Ishikawa (cell line): ENCODE results near the gene AKNAD1.

ENCODE experiments used
- CEBPB ChIP-seq: IDR thresholded peaks from 2 replicates; pipeline ENCODE4 v1.6.1; 2012
- CREB1 ChIP-seq: IDR thresholded peaks from 2 replicates; pipeline ENCODE4 v1.6.1; 2012; ENCODE audit warnings: low read depth
- EGR1 ChIP-seq: IDR thresholded peaks from 2 replicates; pipeline ENCODE4 v1.6.1; 2012
- EP300 ChIP-seq: IDR thresholded peaks from 2 replicates; pipeline ENCODE4 v1.6.1; 2012; ENCODE audit warnings: borderline replicate concordance
- FOXM1 ChIP-seq: IDR thresholded peaks from 2 replicates; pipeline ENCODE4 v1.6.1; 2012; ENCODE audit warnings: low read depth, borderline replicate concordance
- MAX ChIP-seq: IDR thresholded peaks from 2 replicates; pipeline ENCODE4 v1.6.1; 2012
- NFIC ChIP-seq: IDR thresholded peaks from 2 replicates; pipeline ENCODE4 v1.6.1; 2012
- RAD21 ChIP-seq: IDR thresholded peaks from 2 replicates; pipeline ENCODE4 v1.6.1; 2012; ENCODE audit warnings: low read depth
- TAF1 ChIP-seq: IDR thresholded peaks from 2 replicates; pipeline ENCODE4 v1.6.1; 2012; ENCODE audit warnings: low read depth, mild to moderate bottlenecking
- TCF12 ChIP-seq: IDR thresholded peaks from 2 replicates; pipeline ENCODE4 v1.6.1; 2012; ENCODE audit warnings: low read depth
- TEAD4 ChIP-seq: IDR thresholded peaks from 2 replicates; pipeline ENCODE4 v1.6.1; 2012
- YY1 ChIP-seq: IDR thresholded peaks from 2 replicates; pipeline ENCODE4 v1.6.1; 2012; ENCODE audit warnings: low read depth
- ZBTB7A ChIP-seq: IDR thresholded peaks from 2 replicates; pipeline ENCODE4 v1.6.1; 2012; ENCODE audit warnings: low read depth
- TF ChIP-seq, protein P1 (sequence below): IDR thresholded peaks from 2 replicates; pipeline ENCODE4 v1.6.1; 2012; ENCODE audit warnings: low read depth, mild to moderate bottlenecking
- TF ChIP-seq, protein P2 (sequence below): IDR thresholded peaks from 2 replicates; pipeline ENCODE4 v1.6.1; 2012

Gene AKNAD1

DNA sequence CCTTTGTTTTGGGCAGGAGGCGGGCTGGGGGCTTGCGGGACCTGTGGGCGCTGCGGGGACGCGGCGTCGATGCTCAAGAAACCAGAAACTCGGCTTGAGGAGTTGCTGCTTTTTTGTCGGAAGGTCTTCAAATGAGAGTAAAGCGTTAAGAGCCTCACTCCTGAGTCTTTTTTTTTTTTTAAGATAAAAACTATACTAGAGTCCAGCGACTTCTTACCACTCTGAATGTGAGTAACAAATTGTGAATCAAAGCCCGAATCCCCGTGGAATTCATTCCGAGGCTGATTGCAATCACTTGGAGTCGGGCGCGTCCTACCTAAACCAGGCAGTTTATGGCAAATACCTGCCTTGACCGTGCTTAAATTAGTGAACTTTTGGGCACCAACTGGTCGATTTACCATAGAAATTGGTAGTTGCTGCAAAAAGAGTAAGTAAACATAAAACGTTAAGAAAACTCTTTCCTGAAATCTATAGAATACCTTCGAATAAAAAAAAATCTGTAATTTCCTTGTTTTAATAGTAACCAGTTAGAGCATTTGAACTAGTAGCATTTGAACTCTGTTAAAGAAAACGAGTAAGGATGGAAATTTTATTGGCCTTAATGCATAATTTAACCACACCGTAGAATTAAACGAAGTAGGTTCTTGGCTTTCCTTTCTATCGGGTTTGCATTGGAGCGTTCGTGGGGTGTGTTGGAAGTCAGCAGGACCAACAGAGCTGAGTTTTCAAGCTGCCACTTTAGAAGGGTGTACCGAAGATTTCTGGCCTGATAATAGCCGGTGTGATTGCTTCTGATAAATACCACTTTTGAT, 20.7 kb upstream of the AKNAD1 start:
- no peak for TF ChIP-seq ZBTB7A
- TF ChIP-seq TEAD4 = 0 out of 2 replicates have a peak, but pooled peaks have one; percentile 11

DNA sequence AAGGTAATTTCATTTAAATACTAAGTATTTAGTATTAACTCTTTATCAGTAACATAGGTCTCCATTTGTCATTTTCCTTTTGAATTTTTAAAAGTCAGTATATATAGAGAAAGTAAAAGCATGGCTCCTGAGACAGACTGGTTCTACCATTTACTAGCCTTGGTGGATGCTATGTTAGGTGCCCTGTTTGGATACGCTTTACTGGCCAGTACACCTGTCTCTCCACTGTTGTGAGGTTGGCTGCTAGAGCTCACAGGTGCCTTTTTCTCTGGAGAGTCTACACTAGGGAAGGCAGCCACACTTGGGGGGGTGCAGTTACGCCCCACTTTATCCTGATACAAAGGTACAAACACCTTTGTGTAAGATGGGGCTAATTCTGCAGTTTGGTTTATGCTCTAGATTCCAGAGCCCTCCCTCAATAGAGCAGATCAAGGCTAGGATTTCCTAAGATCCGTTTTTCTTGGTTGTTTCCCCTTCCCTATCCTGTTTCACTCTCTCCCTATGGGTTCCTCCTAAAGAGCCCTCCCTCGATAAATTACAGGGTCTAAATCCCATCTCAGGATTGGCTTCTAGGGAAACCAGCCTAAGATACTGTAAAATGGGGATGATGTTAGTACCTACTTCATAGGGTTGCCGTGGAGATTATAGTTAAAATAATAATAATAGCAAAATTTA, 14.3 kb upstream of the AKNAD1 start:
- TF ChIP-seq YY1 (no peak), TAF1 (no peak), TCF12 (no peak), NFIC (no peak)
- TF ChIP-seq, protein P1, sequence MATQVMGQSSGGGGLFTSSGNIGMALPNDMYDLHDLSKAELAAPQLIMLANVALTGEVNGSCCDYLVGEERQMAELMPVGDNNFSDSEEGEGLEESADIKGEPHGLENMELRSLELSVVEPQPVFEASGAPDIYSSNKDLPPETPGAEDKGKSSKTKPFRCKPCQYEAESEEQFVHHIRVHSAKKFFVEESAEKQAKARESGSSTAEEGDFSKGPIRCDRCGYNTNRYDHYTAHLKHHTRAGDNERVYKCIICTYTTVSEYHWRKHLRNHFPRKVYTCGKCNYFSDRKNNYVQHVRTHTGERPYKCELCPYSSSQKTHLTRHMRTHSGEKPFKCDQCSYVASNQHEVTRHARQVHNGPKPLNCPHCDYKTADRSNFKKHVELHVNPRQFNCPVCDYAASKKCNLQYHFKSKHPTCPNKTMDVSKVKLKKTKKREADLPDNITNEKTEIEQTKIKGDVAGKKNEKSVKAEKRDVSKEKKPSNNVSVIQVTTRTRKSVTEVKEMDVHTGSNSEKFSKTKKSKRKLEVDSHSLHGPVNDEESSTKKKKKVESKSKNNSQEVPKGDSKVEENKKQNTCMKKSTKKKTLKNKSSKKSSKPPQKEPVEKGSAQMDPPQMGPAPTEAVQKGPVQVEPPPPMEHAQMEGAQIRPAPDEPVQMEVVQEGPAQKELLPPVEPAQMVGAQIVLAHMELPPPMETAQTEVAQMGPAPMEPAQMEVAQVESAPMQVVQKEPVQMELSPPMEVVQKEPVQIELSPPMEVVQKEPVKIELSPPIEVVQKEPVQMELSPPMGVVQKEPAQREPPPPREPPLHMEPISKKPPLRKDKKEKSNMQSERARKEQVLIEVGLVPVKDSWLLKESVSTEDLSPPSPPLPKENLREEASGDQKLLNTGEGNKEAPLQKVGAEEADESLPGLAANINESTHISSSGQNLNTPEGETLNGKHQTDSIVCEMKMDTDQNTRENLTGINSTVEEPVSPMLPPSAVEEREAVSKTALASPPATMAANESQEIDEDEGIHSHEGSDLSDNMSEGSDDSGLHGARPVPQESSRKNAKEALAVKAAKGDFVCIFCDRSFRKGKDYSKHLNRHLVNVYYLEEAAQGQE = no peak
- TF ChIP-seq, protein P2, sequence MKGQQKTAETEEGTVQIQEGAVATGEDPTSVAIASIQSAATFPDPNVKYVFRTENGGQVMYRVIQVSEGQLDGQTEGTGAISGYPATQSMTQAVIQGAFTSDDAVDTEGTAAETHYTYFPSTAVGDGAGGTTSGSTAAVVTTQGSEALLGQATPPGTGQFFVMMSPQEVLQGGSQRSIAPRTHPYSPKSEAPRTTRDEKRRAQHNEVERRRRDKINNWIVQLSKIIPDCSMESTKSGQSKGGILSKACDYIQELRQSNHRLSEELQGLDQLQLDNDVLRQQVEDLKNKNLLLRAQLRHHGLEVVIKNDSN = no peak

GRCh38 chr1:108865316-108865910, 8.5 kb upstream of the AKNAD1 start:
- TF ChIP-seq NFIC (peak; percentile 71), TAF1 (no peak), CEBPB (no peak), TEAD4 (peak; percentile 95), EGR1 (no peak), YY1 (peak; percentile 67), CREB1 (no peak), TCF12 (peak; percentile 86), FOXM1 (peak; percentile 56; the same call in 1 of the 2 replicates), MAX (peak; percentile 46; the same call in 1 of the 2 replicates), EP300 (peak; percentile 77), RAD21 (no peak; the same call in 1 of the 2 replicates)
- TF ChIP-seq, protein P1 = no peak
- TF ChIP-seq, protein P2 = no peak

DNA sequence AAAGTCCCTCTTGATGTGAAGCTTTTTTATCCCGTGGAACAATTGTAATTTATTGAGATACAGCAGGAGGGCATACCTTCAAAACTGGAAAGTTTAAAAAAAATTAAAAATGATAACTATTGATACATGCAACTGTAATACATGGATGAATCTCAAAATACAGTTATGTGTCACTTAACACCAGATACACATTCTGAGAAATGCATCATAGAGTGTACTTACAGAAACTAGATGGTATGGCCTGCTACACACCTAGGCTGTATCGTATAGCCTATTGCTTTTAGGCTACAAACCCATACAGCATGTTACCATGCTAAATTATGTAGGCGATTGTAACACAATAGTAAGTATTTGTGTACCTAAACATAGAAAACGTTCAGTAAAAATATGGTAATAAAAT, 7.1 kb upstream of the AKNAD1 start:
- TF ChIP-seq MAX = no peak
- no peak for TF ChIP-seq EGR1
- TF ChIP-seq CEBPB = no peak
- TF ChIP-seq FOXM1 = no peak
- TF ChIP-seq CREB1 = no peak
- TF ChIP-seq EP300 = no peak
- no peak for TF ChIP-seq TAF1
- no peak for TF ChIP-seq TEAD4
- TF ChIP-seq, protein P1 = no peak
- no peak for TF ChIP-seq NFIC
